HL-60/S4 treated with phorbol 12-myristate 13-acetate at 8.2 ng/mL for 4 days and 3 days (cell line): ENCODE measurements around the gene PCOLCE2.

Experiments used
- in situ Hi-C: fragments of 300-500 bp; cut with MboI; formaldehyde crosslinking; loops from 2 replicates; pipeline ENCODE4 v1.15.0; 2022; ENCODE audit warnings: low sequenced_read_pairs

The PCOLCE2 gene

GRCh38 chr3:142888481-142889211 lies at the start of gene PCOLCE2:
TSS of gene PCOLCE2 (minus strand) at chr3:142889083. CDS start at chr3:142888896, 187 bp downstream.
- in situ Hi-C loops, result no loop called here

DNA sequence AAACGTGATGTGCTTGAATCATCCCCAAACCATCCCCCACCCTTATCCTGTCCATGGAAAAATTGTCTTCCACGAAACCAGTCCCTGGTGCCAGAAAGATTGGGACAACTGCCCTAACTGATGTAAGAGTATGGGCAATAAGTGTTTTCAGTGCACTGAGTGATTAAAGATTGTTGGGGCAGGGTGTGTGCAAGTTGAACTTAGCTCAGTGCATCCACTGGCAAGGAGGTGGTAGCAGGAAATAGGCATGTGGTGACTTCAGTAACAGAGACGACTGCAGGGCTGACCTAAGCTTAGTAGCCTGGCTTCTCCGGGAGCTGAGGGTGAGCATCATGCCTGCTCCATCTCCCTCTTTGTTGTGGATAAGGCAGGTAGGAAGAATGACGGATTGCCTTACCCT lies 47.1 kb upstream of the PCOLCE2 start:
- in situ Hi-C loops, result no loop called here

GRCh38 chr3:142934887-142935269 lies 46.0 kb upstream of the PCOLCE2 start:
- in situ Hi-C loops, result no loop called here

- in situ Hi-C loops, result no loop called here
These were observed 45.4 kb upstream of the PCOLCE2 start for GRCh38 chr3:142934128-142934886.

GRCh38 chr3:142931222-142931621 lies 42.3 kb upstream of the PCOLCE2 start:
- in situ Hi-C loops, result no loop called here

GRCh38 chr3:142930463-142930862 lies 41.6 kb upstream of the PCOLCE2 start:
- in situ Hi-C loops, result no loop called here

- in situ Hi-C loops, result loop anchor here (10.0 kb wide), 1 partner anchor 65 kb away; no protein-coding TSS in a partner anchor
These were observed 41.0 kb upstream of the PCOLCE2 start for GRCh38 chr3:142929890-142930289.

GRCh38 chr3:142929109-142929508 lies 40.2 kb upstream of the PCOLCE2 start:
- in situ Hi-C loops, result loop anchor here (10.0 kb wide), 1 partner anchor 66 kb away; no protein-coding TSS in a partner anchor

GRCh38 chr3:142926368-142926944 lies 37.6 kb upstream of the PCOLCE2 start:
- in situ Hi-C loops, result loop anchor here (10.0 kb wide), 1 partner anchor 68 kb away; no protein-coding TSS in a partner anchor

GRCh38 chr3:142925140-142925539 lies 36.3 kb upstream of the PCOLCE2 start:
- in situ Hi-C loops, result loop anchor here (10.0 kb wide), 1 partner anchor 70 kb away; no protein-coding TSS in a partner anchor

DNA sequence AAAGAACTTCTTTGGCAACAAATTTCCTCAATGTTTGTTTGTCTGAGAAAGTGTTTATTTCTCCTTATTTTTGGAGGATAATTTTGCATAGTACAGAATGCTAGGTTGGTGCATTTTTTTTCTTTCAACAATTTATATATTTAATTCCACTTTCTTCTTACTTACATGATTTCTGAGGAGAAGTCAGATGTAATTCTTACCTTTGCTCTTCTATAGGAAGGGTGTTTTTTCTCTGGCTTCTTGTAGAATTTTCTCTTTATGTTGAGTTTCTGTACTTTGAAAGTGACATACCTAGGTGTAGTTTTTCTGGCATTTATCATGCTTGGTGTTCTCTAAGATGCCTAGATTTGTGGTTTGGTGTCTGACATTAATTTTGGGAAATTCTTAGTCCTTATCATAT lies 34.8 kb upstream of the PCOLCE2 start:
- in situ Hi-C loops, result loop anchor here (10.0 kb wide), 1 partner anchor 71 kb away; no protein-coding TSS in a partner anchor

DNA sequence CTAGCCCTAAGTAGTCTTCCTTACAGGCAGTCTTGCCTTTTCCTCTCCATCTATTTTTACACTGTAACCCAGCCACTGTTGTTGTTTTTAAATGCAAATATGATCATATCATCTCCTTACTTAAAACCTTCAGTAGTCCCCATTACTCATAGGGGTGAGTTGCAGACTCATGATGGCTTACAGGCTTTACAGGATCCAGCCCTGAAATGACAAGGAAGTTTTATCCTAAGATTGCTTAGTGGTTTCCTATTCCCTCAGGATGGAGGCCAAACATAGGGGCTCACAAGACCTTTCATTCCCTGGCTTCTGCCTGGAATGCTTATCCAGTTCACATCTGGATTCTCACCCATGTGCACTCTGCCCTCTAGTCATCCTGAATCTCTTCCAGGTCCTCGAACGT lies 27.7 kb upstream of the PCOLCE2 start:
- in situ Hi-C loops, result no loop called here

GRCh38 chr3:142915636-142916035 lies 26.8 kb upstream of the PCOLCE2 start:
- in situ Hi-C loops, result no loop called here

DNA sequence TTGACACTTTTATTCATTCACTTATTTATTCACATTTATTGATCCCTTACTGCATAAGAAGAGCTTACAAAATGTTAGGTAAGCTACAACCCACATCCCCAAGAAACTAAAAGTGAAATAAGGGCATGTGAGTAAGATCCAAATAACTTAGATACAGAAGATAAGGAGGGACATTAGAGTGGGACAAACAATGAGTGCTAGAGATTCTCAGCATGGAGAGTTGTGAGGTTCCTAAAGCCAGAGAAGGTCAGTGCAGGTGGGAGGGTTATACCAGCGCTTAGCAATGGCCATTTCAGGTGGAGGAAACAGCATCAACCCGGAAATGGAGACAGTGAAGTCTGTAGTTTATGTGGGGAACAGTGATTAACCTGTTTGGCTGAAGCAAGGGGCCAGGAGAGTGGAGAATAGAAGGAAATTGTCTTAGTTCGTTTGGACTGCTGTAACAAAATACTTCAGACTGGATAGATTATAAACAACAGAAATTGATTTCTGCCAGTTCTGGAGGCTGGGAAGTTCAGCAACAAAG lies 25.5 kb upstream of the PCOLCE2 start:
- in situ Hi-C loops, result no loop called here

DNA sequence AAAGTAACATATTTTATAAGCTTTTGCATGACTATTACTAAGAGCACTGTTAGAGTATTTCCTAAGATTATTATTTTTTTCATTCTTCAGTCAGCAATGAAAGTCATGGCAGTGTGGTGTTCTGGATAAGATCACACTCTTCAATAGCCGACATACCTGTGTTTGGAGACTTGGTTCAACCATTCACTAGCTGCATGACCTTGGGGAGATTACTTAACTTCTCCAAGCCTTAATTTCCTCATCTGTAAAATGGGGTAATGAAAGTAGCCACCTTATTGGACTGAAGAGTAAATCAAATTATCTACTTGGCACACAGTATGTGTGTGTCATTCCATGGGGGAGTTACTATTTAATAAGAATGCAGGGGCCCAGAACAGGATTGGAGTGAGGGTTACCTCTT lies 24.5 kb upstream of the PCOLCE2 start:
- in situ Hi-C loops, result no loop called here

GRCh38 chr3:142912402-142913172 lies 23.7 kb upstream of the PCOLCE2 start:
- in situ Hi-C loops, result no loop called here

DNA sequence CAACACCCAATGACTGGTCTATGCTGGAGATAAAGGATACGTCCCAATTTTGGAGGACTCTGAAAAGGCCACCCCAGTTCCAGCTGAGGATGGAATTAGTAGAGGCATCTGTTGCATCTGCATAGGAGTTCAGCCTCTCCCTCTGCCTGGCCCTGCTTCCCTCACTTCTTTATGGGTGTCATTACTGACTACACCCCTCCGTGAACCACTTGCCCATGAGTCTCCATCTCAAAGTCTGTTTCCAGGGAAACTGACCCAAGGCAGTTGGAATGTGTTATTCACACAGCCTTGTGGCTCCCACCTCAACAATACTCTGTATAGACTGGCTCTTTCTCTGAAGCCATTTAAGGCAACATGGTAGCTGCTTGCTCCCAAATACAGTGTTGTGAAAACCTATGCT lies 21.4 kb upstream of the PCOLCE2 start:
- in situ Hi-C loops, result no loop called here

DNA sequence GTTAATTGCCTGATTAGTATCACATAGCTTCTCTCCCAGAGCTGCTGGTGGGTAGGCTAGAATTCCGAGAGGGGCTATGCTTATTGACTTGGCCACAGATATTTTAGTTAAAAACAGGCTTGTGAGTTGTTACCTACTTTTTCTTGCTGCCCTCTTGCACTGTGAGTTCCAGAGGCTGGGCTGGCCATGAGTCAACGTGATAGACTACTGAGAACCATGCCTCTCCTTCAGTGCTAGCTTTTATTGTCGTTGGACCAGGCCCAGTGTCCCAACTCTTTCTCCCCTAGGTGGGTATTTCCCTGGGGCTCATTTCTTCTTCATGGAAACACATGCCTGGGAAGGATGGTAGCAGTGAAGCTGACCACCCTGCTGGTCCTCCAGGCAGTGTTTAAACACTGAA lies 20.4 kb upstream of the PCOLCE2 start:
- in situ Hi-C loops, result no loop called here

DNA sequence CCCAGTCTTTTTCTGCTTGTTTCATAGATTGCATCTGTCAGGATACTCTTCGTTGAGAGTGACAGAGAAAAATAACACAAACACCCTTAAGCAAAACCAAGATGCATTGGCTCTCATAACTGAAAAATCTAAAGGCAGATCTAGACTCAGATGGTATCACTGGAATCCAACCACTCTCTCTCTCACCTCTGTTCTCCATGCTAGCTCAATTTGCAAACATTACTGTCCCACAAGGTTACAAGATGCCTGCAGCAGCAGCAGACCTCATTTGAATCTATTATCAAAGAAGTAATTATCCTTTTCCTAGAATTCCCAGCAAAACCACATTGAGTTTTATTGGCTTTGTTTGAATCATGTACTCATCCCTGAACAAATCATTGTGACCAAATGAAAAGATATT lies 19.1 kb upstream of the PCOLCE2 start:
- in situ Hi-C loops, result no loop called here

DNA sequence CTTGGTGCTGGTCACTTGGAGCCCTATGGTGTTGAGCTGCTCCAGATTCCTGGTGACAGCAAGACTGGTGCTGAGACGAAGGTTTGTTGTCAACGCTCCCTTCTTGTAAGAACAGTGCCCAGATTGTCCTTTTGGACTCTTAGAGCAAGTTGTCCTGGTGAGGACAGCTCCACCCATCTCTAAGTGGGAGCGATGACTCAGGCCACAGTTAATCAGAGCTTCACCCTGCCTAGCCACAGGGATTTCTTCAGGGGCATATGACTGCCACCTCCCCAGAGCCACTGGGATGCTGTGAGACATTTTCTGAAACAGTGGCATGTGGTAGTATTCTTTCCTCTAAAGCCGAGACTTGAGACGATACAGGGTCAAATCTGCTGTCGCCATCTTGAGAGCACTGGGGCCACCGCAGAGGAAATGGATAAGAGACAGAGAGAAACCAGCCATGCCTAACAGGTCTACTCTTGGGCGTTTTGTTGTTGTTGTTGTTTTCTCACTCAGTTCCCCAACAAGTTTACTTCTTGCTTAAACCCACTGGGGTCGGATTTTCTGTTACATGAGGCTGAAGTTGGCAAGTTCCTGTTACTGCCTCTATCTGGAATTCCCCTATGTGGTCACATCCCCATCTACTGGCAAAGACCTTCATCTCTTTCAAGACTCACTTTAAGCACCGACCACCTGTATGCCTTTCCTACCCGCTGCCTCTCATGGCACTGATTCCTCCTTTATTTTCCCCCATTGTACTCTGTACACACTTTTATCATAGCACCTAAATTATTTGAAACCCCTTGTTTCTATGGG lies 16.0 kb upstream of the PCOLCE2 start:
- in situ Hi-C loops, result no loop called here
